Stomach smooth muscle (tissue), 2 donors: ENCODE data around the gene GPR31.
"Not testable (repeated sequence)": the region's sequence is repeated elsewhere in the genome, so short reads cannot be mapped to it uniquely, and the experiment has no call there.

ENCODE experiments used
- H3K27ac ChIP-seq: one replicate; pipeline ENCODE4 v1.7.0; 2013; ENCODE audit warnings: mild to moderate bottlenecking, low read length, inconsistent platforms
- H3K27me3 ChIP-seq, 2 donors: one replicate each; pipeline ENCODE4 v1.7.0; 2013; ENCODE audit warnings: low read length in 2 of 2; ENCODE audit not compliant: insufficient read depth in 2 of 2, control insufficient read depth in 1 of 2
- H3K36me3 ChIP-seq, 2 donors: one replicate each; pipeline ENCODE4 v1.7.0; 2013; ENCODE audit warnings: low read length in 2 of 2; ENCODE audit not compliant: control insufficient read depth in 2 of 2, insufficient read depth in 2 of 2
- H3K4me1 ChIP-seq: one replicate; pipeline ENCODE4 v1.7.0; 2013; ENCODE audit warnings: low read length; ENCODE audit not compliant: control insufficient read depth, insufficient read depth
- H3K4me3 ChIP-seq, 2 donors: one replicate each; pipeline ENCODE4 v1.7.0; 2013; ENCODE audit warnings: low read length in 2 of 2
- H3K9ac ChIP-seq, 2 donors: one replicate each; pipeline ENCODE4 v1.7.0; 2013; ENCODE audit warnings: low read length in 2 of 2, mild to moderate bottlenecking in 1 of 2
- H3K9me3 ChIP-seq, 2 donors: one replicate each; pipeline ENCODE4 v1.7.0; 2013; ENCODE audit warnings: low read length in 2 of 2; ENCODE audit not compliant: control insufficient read depth in 2 of 2
- donor health status: healthy.
- donor health status: Pancreatic carcinoma.

Gene GPR31

GRCh38 chr6:167185101-167185500, 27.3 kb upstream of the GPR31 start:
- H3K9ac ChIP-seq, H3K4me1 ChIP-seq, H3K36me3 ChIP-seq, H3K27me3 ChIP-seq, H3K4me3 ChIP-seq, H3K27ac ChIP-seq, H3K9me3 ChIP-seq: not testable (repeated sequence)

GRCh38 chr6:167182913-167183314, 25.1 kb upstream of the GPR31 start:
- H3K9me3 ChIP-seq, H3K4me1 ChIP-seq, H3K36me3 ChIP-seq, H3K4me3 ChIP-seq, H3K27me3 ChIP-seq, H3K27ac ChIP-seq, H3K9ac ChIP-seq: not testable (repeated sequence)

GRCh38 chr6:167181351-167181750, 23.6 kb upstream of the GPR31 start:
- H3K36me3 ChIP-seq, H3K27me3 ChIP-seq, H3K9ac ChIP-seq, H3K4me3 ChIP-seq, H3K27ac ChIP-seq, H3K9me3 ChIP-seq, H3K4me1 ChIP-seq: not testable (repeated sequence)

GRCh38 chr6:167180086-167180485, 22.3 kb upstream of the GPR31 start:
- not testable (repeated sequence) for H3K27me3 ChIP-seq, H3K4me3 ChIP-seq

GRCh38 chr6:167178896-167179655, 21.3 kb upstream of the GPR31 start:
- H3K9me3 ChIP-seq, H3K4me1 ChIP-seq, H3K27ac ChIP-seq, H3K9ac ChIP-seq, H3K27me3 ChIP-seq, H3K4me3 ChIP-seq, H3K36me3 ChIP-seq: not testable (repeated sequence)

More at GRCh38 chr6:167180086-167180485, 22.3 kb upstream of the GPR31 start:
- H3K9me3 ChIP-seq, H3K27ac ChIP-seq, H3K36me3 ChIP-seq, H3K9ac ChIP-seq, H3K4me1 ChIP-seq: not testable (repeated sequence)

GRCh38 chr6:167177271-167177670, 19.5 kb upstream of the GPR31 start:
- H3K9ac ChIP-seq, H3K27me3 ChIP-seq, H3K4me1 ChIP-seq, H3K9me3 ChIP-seq, H3K4me3 ChIP-seq, H3K27ac ChIP-seq, H3K36me3 ChIP-seq: not testable (repeated sequence)

GRCh38 chr6:167172011-167172410, 14.2 kb upstream of the GPR31 start:
- H3K36me3 ChIP-seq, H3K9me3 ChIP-seq, H3K4me3 ChIP-seq, H3K27ac ChIP-seq, H3K27me3 ChIP-seq, H3K9ac ChIP-seq, H3K4me1 ChIP-seq: not testable (repeated sequence)

- H3K9me3 ChIP-seq, H3K4me1 ChIP-seq, H3K27me3 ChIP-seq, H3K27ac ChIP-seq, H3K4me3 ChIP-seq, H3K36me3 ChIP-seq, H3K9ac ChIP-seq: not testable (repeated sequence)
Observed at GRCh38 chr6:167171300-167171699, 13.5 kb upstream of the GPR31 start.

GRCh38 chr6:167169867-167170266, 12.1 kb upstream of the GPR31 start:
- H3K4me1 ChIP-seq, result not testable (repeated sequence)

GRCh38 chr6:167168296-167168695, 10.5 kb upstream of the GPR31 start:
- not testable (repeated sequence) for H3K36me3 ChIP-seq, H3K9ac ChIP-seq, H3K27me3 ChIP-seq, H3K9me3 ChIP-seq, H3K27ac ChIP-seq, H3K4me1 ChIP-seq, H3K4me3 ChIP-seq

More at GRCh38 chr6:167169867-167170266, 12.1 kb upstream of the GPR31 start:
- H3K27me3 ChIP-seq, H3K36me3 ChIP-seq, H3K27ac ChIP-seq, H3K4me3 ChIP-seq, H3K9me3 ChIP-seq, H3K9ac ChIP-seq: not testable (repeated sequence)

GRCh38 chr6:167167699-167168098, 9.9 kb upstream of the GPR31 start:
- H3K4me1 ChIP-seq, H3K4me3 ChIP-seq, H3K9me3 ChIP-seq, H3K27ac ChIP-seq, H3K36me3 ChIP-seq, H3K9ac ChIP-seq, H3K27me3 ChIP-seq: not testable (repeated sequence)
